Ovary (tissue), 9 donors: ENCODE results near the gene CNDP2. TPM values are rescaled to one million over a fixed set of nuclear protein-coding genes. Genes with fewer than 3 reads are reported as not detected.

Experiments used
- DNase-seq, 5 donors: peaks; one replicate each; pipeline ENCODE4 v3.0.0-alpha.2; 2019 to 2020
- H3K27ac ChIP-seq, 2 donors: fragments of 200-600 bp; one replicate each; pipeline versions ENCODE4 v1.5.1 to v1.8.0; 2019 to 2022
- H3K27me3 ChIP-seq: fragments of 200-600 bp; one replicate; pipeline ENCODE4 v1.8.0; 2022
- H3K36me3 ChIP-seq: fragments of 200-600 bp; sonication (generic); one replicate; pipeline ENCODE4 v1.5.1; 2019
- H3K4me1 ChIP-seq: one replicate; pipeline ENCODE4 v1.8.1; 2013; ENCODE audit warnings: mild to moderate bottlenecking, moderate library complexity; ENCODE audit not compliant: insufficient read depth
- H3K4me3 ChIP-seq: fragments of 200-600 bp; sonication (generic); one replicate; pipeline ENCODE4 v1.5.1; 2017
- H3K9me3 ChIP-seq, 2 donors: fragments of 200-600 bp in 1 of 2; sonication (generic) in 1 of 2; one replicate each; pipeline versions ENCODE4 v1.5.1 to v1.8.1; 2013 to 2019; ENCODE audit warnings: mild to moderate bottlenecking in 1 of 2, moderate library complexity in 1 of 2
- EP300 ChIP-seq: sonication (generic); formaldehyde crosslinking; IDR thresholded peaks from one replicate; pipeline ENCODE4 v1.6.1; 2017; ENCODE audit warnings: antibody characterized with exemption
- POLR2A ChIP-seq: fragments of 450-650 bp; IDR thresholded peaks from one replicate; pipeline ENCODE4 v1.6.1; 2017; ENCODE audit warnings: antibody characterized with exemption, mild to moderate bottlenecking, moderate library complexity
- WGBS, 3 donors: extraction: QIAGEN DNeasy Blood & Tissue Kit in 1 of 3; methylation state at CpG; one replicate each; pipeline versions ENCODE4 v1.1.5 to v1.1.7; 2013 to 2017; 5-methylcytosine and 5-hydroxymethylcytosine counted together
- intact Hi-C, 4 donors: fragments of 100-400 bp; cut with DNase I; formaldehyde crosslinking; loops; one replicate each; pipeline versions ENCODE4 v1.11.0 to v1.15.1; 2022 to 2023
- polyA plus RNA-seq, 2 donors: library from polyadenylated mRNA; stranded (reverse); fragments of 200-250 nt in 1 of 2; fragments of 350-450 nt in 1 of 2; fragmentation: Illumina TruSeq in 1 of 2; extraction: RNeasy Lipid Tissue Mini Kit (QIAGEN cat#74804) in 1 of 2; gene quantifications; one replicate each; pipeline ENCODE4 v1.2.3, GENCODE V29; 2013 to 2014
- total RNA-seq, 7 donors: library from RNA; depleted of rRNA in 2 of 7; stranded (reverse); fragments of >200 nt in 2 of 7; fragmentation: NEBNext Ultra II Directional in 3 of 7; extraction: Animal tissue kit (Norgen Biotek cat#: 25700) in 3 of 7; gene quantifications; one replicate each; pipeline versions ENCODE4 v1.1.0 to v1.2.4, GENCODE V29; 2016 to 2023
- TF ChIP-seq, protein P1 (sequence below), 3 donors: fragments of 450-650 bp in 2 of 3; fragments of 200-600 bp in 1 of 3; IDR thresholded peaks; one replicate each; pipeline versions ENCODE4 v1.5.1 to v1.8.0; 2016 to 2022; ENCODE audit warnings: antibody characterized with exemption in 3 of 3, mild to moderate bottlenecking in 1 of 3
- donor health status: DM: no; HTN: no; CAD: no; lungs with moderate emphysema.
- donor health status: DM: no; HTN: no; CAD: no.
- donor health status: Bipolar disorder and iron deficiency.
- donor health status: DM: yes; HTN: yes; CAD: no.
- donor health status: DM: no; HTN: no; CAD: no.
- donor health status: DM: yes; HTN: yes; CAD: no.

CNDP2 gene
- total and polyA plus RNA-seq, 9 donors = 28.1 to 119 (median 91.7) TPM

DNA sequence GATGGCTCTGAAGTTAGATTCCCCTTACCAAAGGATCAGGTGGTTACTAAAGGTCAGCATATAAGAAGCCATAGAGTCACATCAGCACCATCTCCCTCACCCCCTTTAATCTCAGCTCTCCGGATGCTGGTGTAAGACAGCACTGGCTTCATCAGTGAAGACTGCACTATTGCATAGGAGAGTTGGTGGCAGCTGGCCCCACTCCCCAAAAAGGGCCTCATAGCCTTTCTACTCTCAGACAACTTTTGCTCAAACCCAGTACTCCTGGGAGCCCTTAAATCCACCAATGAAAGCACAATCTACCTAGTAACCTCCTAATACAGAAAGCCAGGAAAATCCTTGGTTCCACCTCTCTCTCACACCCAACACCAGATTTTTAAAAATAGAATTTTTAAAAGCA lies 32.2 kb upstream of the CNDP2 start:
- no peak overlapping the region for H3K4me3 ChIP-seq
- intact Hi-C loops = no loop called here
- TF ChIP-seq, protein P1, sequence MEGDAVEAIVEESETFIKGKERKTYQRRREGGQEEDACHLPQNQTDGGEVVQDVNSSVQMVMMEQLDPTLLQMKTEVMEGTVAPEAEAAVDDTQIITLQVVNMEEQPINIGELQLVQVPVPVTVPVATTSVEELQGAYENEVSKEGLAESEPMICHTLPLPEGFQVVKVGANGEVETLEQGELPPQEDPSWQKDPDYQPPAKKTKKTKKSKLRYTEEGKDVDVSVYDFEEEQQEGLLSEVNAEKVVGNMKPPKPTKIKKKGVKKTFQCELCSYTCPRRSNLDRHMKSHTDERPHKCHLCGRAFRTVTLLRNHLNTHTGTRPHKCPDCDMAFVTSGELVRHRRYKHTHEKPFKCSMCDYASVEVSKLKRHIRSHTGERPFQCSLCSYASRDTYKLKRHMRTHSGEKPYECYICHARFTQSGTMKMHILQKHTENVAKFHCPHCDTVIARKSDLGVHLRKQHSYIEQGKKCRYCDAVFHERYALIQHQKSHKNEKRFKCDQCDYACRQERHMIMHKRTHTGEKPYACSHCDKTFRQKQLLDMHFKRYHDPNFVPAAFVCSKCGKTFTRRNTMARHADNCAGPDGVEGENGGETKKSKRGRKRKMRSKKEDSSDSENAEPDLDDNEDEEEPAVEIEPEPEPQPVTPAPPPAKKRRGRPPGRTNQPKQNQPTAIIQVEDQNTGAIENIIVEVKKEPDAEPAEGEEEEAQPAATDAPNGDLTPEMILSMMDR (IDR thresholded peaks at IDR 0.05) = no peak
- TF ChIP-seq EP300 (no peak), POLR2A (no peak)
- 95 to 100% (median 95%) methylated on average over 1 of the region's 1 CpG for WGBS, 3 donors
- H3K9me3 ChIP-seq = no peaks in the 10 kb centered on the region
- H3K27me3 ChIP-seq = no peaks in the 10 kb centered on the region
- H3K36me3 ChIP-seq = no peaks in the 10 kb centered on the region
- no peaks in the 10 kb centered on the region for H3K4me1 ChIP-seq
- no peak overlapping the region for H3K27ac ChIP-seq
- DNase-seq = no peak

DNA sequence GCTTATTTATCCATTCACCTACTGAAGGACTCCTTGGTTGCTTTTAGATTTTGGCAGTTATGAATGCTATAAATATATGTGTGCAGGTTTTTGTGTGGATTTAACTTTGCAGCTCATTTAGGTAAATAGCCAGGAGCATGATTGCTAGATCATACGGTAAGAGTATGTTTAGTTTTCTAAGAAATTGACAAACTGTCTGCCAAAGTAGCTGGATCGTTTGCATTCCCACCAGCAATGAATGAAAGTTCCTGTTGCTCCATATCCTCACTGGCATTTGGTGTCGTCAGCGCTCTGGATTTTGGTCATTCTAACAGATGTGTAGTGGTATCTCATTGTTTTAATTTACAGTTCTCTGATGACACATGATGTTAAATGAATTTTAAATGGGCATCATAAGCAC lies 30.4 kb upstream of the CNDP2 start:
- intact Hi-C loops = no loop called here
- no peak for DNase-seq

DNA sequence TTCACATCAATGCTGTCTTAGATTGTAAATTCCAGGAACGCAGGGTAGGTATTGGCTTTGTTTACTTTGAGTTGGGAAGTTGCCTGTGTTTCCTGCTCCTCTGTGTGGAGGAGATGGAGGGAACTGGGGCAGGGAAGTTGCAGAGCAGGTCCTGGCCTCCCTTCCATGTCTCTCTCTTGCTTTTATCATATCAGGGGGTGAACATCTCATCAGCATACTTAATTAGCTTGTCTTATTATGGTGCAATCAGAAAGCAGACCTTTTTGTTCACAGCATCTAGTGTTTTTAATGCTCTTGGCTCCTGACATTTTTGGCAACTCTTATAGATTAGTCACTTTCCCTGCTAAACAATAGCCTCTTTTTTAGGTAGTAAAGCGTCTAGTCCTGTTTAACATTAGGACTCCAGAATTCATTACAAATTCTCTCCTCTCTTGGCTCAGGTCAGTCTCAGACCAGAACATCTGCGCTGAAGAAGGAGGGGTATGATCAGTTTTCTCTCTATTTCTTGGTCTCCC lies 27.6 kb upstream of the CNDP2 start:
- Histone ChIP-seq H3K4me3 (no peak overlapping the region), H3K36me3 (no peaks in the 10 kb centered on the region), H3K27ac (no peak overlapping the region), H3K9me3 (no peaks in the 10 kb centered on the region), H3K27me3 (no peaks in the 10 kb centered on the region), H3K4me1 (no peaks in the 10 kb centered on the region)
- TF ChIP-seq, protein P1 (IDR thresholded peaks at IDR 0.05) = no peak
- TF ChIP-seq EP300 (no peak), POLR2A (no peak)
- no peak for DNase-seq
- WGBS, 3 donors = 39 to 41% (median 41%) methylated on average over 3 of the region's 3 CpGs
- intact Hi-C loops = no loop called here

More for the DNA sequence above, 30.4 kb upstream of the CNDP2 start:
- no peaks in the 10 kb centered on the region for H3K27me3 ChIP-seq
- WGBS, 3 donors = 79 to 87% (median 82%) methylated on average over 4 of the region's 4 CpGs
- no peaks in the 10 kb centered on the region for H3K9me3 ChIP-seq
- H3K27ac ChIP-seq = no peak overlapping the region
- H3K4me1 ChIP-seq = no peaks in the 10 kb centered on the region
- H3K4me3 ChIP-seq = no peak overlapping the region
- H3K36me3 ChIP-seq = no peaks in the 10 kb centered on the region
- TF ChIP-seq POLR2A = no peak
- TF ChIP-seq, protein P1 (IDR thresholded peaks at IDR 0.05) = no peak
- no peak for TF ChIP-seq EP300

DNA sequence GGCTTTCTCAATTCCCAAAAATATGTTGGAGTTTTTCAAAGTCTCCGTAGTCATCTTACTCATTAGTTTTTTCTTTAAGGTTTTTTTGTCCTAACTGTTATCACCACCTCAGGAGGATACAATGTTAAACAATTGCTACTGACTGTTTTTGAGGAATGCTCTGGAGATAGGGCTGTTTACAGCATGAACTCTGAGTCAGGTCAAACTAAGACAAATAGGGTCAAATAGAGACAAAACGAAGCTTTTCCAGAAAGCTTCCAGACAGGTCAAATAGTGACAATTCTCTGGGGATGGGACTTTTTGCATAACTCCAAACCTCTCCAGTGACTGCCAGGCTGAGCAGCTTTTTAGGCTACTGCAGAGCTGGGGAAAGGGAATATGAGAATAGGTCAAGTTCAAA lies 23.9 kb upstream of the CNDP2 start:
- Histone ChIP-seq H3K4me3 (no peak overlapping the region), H3K9me3 (no peaks in the 10 kb centered on the region), H3K4me1 (no peaks in the 10 kb centered on the region), H3K27me3 (no peaks in the 10 kb centered on the region), H3K27ac (no peak overlapping the region), H3K36me3 (no peaks in the 10 kb centered on the region)
- intact Hi-C loops = loop anchor here in 1 of 4 donors (10.0 kb wide), 1 partner anchor 288 kb away; no protein-coding TSS in a partner anchor
- WGBS, 3 donors = 16 to 40% (median 28%) methylated on average over 2 of the region's 2 CpGs
- TF ChIP-seq EP300 (no peak), POLR2A (no peak)
- TF ChIP-seq, protein P1 (IDR thresholded peaks at IDR 0.05) = no peak
- DNase-seq = no peak
